ENCODE results near the gene FOXK1.

- no peak for TF ChIP-seq POLR2AphosphoS5 (IDR thresholded peaks at IDR 0.05)
- no peak for TF ChIP-seq CTCF (IDR thresholded peaks at IDR 0.05)
- no peak for TF ChIP-seq POLR2A (IDR thresholded peaks at IDR 0.05)
Observed at GRCh38 chr7:4633012-4633411, 49.1 kb upstream of the FOXK1 start.

Measured in prostate gland (tissue), 2 donors.